Chondrocyte (in vitro differentiated cells): ENCODE results near the gene ACSM3. TPM values are rescaled to one million over a fixed set of nuclear protein-coding genes. Genes with fewer than 3 reads are reported as not detected.

Source experiments
- DNase-seq: peaks from one replicate; pipeline ENCODE4 v3.0.0; 2021; ENCODE audit warnings: mixed read lengths, low spot score
- H3K27ac Mint-ChIP-seq: one replicate; pipeline ENCODE4 v1.8.0; 2021; ENCODE audit warnings: mild to moderate bottlenecking, moderate library complexity, mixed read lengths; ENCODE audit not compliant: unreplicated experiment
- H3K27me3 Mint-ChIP-seq: 2 replicates; pipeline ENCODE4 v1.8.0; 2021; ENCODE audit warnings: low read depth, mixed read lengths
- H3K36me3 Mint-ChIP-seq: 2 replicates; pipeline ENCODE4 v1.8.0; 2021; ENCODE audit warnings: low read depth, mixed read lengths
- H3K4me1 Mint-ChIP-seq: 2 replicates; pipeline ENCODE4 v1.8.0; 2021; ENCODE audit warnings: low read depth, mild to moderate bottlenecking, mixed read lengths
- H3K4me3 Mint-ChIP-seq: one replicate; pipeline ENCODE4 v1.8.0; 2021; ENCODE audit warnings: mild to moderate bottlenecking, moderate library complexity, mixed read lengths; ENCODE audit not compliant: unreplicated experiment
- H3K9me3 Mint-ChIP-seq: 2 replicates; pipeline ENCODE4 v1.8.0; 2021; ENCODE audit warnings: low read depth, mixed read lengths
- CTCF ChIP-seq: fragments of 200-600 bp; sonication (generic); IDR thresholded peaks from 2 replicates; pipeline ENCODE4 v1.5.0; 2021; ENCODE audit warnings: antibody characterized with exemption, mild to moderate bottlenecking, moderate library complexity
- total RNA-seq: library from RNA; stranded (reverse); gene quantifications from 3 replicates; pipeline ENCODE4 v1.2.1, GENCODE V29; 2021

The ACSM3 gene
- total RNA-seq, 1 donor from 2014 or later, result 1.9 TPM

- Mint-ChIP-seq H3K27ac (no peak overlapping the region), H3K27me3 (no peaks in the 10 kb centered on the region), H3K4me3 (no peak overlapping the region), H3K4me1 (no peaks in the 10 kb centered on the region), H3K36me3 (no peaks in the 10 kb centered on the region), H3K9me3 (no peaks in the 10 kb centered on the region)
- TF ChIP-seq CTCF, result no peak
- no peak for DNase-seq
Observed at GRCh38 chr16:20782470-20782869, 18.7 kb downstream of the ACSM3 start.

DNA sequence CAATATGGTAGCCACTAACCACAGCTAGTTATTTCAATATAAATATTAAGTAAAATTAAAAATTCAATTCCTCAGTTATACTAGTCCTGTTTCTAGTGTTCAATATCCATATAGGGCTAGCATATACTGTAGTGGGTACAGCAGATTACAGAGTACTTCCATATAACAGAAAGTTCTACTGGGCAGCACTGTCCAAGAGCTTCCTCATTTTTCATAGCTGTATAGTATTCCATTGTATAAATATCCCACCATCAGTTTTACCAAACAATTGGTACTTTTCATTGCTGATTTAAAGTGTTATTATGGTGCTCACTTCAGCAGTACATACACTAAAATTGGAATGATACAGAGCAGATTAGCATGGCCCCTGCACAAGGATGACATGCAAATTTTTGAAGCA lies 20.4 kb downstream of the ACSM3 start:
- no peak for TF ChIP-seq CTCF
- Mint-ChIP-seq H3K27me3 (no peaks in the 10 kb centered on the region), H3K9me3 (no peaks in the 10 kb centered on the region), H3K27ac (no peak overlapping the region), H3K36me3 (no peaks in the 10 kb centered on the region), H3K4me1 (no peaks in the 10 kb centered on the region), H3K4me3 (no peak overlapping the region)
- no peak for DNase-seq

DNA sequence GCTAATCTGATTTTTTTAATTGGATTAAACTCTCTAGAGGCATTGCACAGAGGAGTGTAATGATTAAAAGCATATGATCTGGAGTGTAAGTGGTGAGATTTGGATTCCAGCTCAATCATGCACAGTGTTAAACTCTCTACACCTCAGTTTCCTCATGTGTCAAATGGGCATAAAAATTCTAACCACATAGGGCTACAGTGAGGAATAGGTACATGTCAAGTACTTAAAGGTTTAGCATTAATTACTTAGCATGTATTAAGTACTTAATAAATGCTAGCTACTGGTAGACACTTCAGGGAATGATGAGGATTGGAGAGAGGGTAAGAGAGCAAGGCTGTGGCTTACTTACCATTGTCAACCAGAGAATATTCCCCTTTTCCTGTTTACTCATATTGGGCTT lies 25.3 kb downstream of the ACSM3 start:
- Mint-ChIP-seq H3K9me3 (no peaks in the 10 kb centered on the region), H3K4me3 (no peak overlapping the region), H3K36me3 (no peaks in the 10 kb centered on the region), H3K4me1 (peaks cover 3% of the 10 kb centered on the region), H3K27ac (no peak overlapping the region), H3K27me3 (no peaks in the 10 kb centered on the region)
- TF ChIP-seq CTCF, result no peak
- DNase-seq, result no peak

DNA sequence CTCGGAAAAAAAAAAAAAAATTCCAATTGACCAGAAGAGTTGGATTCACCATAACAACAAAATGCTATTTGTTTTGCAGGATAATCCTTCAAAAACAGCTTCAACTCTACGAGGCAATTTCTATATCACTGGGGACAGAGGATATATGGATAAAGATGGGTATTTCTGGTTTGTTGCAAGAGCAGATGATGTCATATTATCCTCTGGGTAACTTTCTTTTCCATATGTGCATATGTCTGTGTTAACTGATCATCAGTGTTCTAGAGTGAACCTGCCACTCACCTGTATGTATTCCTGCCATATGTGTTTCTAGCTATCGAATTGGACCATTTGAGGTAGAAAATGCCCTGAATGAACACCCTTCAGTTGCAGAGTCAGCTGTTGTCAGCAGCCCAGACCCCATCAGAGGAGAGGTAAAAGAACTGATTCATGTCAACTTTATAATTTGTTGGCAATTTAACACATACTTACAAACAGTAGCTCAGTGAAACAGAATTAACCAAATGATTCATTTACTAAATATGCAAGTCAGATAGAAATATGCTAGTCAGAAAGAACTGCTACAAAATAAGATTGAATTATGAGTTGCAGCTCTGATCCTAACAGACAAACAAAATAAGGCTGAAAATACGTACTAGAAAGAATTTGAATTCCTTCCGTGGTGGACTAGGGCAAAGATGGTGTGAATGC lies 28.3 kb downstream of the ACSM3 start:
- H3K9me3 Mint-ChIP-seq, result no peaks in the 10 kb centered on the region
- H3K36me3 Mint-ChIP-seq, result no peaks in the 10 kb centered on the region
- no peak for DNase-seq
- TF ChIP-seq CTCF, result no peak
- peaks cover 3% of the 10 kb centered on the region for H3K4me1 Mint-ChIP-seq
- no peaks in the 10 kb centered on the region for H3K27me3 Mint-ChIP-seq
- H3K4me3 Mint-ChIP-seq, result no peak overlapping the region
- H3K27ac Mint-ChIP-seq, result no peak overlapping the region

DNA sequence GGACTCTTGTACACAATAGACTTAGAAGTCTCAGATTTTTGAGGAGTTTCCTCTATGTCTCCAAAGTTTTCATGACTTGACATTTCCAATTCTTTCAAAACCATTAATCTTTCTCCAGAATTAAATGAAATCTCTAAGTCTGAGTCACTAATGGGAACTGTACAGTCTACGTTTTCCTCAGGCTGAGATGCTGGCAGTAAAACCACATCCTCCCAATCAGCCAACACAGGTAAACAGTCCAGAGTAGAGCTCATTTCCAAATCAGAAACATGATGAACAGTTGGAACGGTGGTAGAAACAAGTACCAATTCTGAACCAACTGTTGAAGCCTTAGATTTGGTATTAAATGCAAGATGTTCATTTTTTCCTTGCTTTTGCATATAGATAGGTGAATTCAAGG lies 34.5 kb downstream of the ACSM3 start:
- H3K9me3 Mint-ChIP-seq, result no peaks in the 10 kb centered on the region
- no peak overlapping the region for H3K27ac Mint-ChIP-seq
- TF ChIP-seq CTCF, result no peak
- DNase-seq, result no peak
- H3K4me1 Mint-ChIP-seq, result no peaks in the 10 kb centered on the region
- H3K36me3 Mint-ChIP-seq, result peaks cover 3% of the 10 kb centered on the region
- no peaks in the 10 kb centered on the region for H3K27me3 Mint-ChIP-seq
- H3K4me3 Mint-ChIP-seq, result no peak overlapping the region
